Effector CD4-positive, alpha-beta T cell (primary cell): Measurements from ENCODE around the gene STYXL1.

Experiments used
- DNase-seq: peaks from one replicate; pipeline ENCODE4 v3.0.0-alpha.2; 2020

STYXL1 gene

DNA sequence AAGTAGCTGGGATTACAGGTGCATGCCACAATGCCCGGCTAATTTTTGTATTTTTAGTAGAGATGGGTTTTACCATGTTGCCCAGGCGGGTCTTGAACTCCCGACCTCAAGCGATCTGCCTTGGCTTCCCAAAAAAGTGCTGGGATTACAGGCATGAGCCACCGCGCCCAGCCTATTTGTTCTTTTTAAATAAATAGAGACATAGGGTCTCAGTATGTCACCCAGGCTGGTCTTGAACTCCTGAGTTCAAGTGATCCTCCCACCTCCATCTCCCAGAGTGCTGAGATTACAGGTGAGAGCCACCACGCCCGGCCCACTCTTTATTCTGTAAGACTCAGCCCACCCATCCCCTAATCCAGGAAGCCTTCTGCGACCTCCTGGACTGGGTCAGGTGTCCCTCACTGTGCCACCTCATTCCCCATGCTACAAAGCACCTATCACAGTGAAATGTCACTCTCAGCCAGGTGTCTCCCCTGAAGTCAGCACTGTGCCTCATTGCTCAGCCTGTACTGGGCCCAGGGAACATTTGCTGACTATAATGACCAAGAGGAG, 56.2 kb downstream of the STYXL1 start:
- DNase-seq = no peak

DNA sequence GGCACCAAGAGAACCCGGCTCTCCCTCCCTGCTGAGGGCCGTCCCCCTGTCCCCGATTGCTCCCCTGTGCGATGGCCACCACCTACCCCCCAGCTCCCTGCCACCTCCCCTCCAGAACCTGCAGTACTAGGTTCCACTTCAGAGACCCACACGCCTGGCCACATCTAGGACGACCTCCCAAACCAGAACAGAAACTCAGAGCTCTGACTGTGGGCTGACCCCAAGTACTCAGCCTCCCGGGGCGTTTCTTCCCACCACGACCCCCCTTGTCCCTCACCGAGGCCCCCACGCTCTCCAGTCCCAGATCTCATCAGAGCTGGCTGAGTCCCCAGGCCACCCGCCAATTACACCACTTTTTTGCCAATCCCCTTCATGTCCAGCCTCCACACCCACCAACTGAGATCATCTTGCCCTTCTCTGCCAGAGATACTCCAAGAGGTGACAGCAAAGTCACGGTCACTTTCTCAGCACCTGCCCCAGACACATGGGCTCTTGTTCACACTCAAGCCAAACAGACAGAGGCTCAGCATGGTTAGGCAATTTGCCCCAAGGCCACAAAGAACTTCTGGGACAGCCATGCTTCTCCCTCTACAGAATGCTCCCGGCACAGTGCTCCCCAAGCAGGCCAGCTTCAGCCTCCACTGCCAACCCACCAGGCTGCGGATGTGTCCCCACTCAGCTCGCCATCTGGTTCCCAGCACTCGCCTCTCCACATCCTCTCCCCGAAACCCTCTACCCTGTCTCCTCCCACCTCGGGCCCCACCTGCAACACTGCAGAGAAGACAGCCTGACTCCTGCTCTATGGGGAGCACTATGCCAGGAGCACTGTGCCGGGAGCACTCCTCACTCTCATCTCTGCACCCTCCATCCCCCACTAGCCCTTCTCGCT, 58.1 kb downstream of the STYXL1 start:
- no peak for DNase-seq

DNA sequence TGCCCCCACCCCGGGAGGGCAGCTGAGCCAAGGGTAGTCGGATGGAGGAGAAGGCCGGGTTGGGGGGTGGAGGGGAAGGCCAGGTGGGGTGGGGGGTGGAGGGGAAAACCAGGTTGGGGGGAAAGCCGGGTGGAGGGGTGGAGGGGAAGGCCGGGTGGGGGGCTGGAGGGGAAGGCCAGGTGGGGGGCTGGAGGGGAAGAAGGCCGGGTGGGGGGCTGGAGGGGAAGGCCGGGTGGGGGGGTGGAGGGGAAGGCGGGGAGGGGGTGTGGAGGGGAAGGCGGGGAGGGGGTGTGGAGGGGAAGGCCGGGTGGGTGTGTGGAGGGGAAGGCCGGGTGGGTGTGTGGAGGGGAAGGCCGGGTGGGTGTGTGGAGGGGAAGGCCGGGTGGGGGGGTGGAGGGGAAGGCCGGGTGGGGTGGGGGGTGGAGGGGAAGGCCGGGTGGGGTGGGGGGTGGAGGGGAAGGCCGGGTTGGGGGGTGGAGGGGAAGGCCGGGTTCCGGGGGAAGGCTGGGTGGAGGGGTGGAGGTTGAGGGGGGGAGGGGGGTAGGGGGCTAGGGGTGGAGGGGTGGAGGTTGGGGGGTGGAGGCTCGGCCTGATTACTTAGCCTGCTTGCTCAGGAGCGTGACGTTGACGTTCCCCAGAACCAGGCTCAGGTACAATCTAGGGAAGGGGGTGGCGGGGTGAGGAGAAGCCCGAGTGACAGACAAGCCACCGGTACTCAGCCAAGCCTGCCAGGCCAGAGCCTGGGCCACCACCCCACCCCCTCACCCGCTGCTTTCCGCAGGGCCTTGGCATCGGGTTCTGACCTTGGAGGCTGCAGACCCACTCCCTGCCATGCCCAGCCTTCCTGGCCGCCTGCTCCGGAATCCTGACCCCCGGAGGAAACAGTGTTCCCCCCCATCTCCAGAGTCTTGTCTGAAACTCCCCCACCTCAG, 59.0 kb downstream of the STYXL1 start:
- DNase-seq = no peak

GRCh38 chr7:75987805-75988567, 59.8 kb downstream of the STYXL1 start:
- no peak for DNase-seq

DNA sequence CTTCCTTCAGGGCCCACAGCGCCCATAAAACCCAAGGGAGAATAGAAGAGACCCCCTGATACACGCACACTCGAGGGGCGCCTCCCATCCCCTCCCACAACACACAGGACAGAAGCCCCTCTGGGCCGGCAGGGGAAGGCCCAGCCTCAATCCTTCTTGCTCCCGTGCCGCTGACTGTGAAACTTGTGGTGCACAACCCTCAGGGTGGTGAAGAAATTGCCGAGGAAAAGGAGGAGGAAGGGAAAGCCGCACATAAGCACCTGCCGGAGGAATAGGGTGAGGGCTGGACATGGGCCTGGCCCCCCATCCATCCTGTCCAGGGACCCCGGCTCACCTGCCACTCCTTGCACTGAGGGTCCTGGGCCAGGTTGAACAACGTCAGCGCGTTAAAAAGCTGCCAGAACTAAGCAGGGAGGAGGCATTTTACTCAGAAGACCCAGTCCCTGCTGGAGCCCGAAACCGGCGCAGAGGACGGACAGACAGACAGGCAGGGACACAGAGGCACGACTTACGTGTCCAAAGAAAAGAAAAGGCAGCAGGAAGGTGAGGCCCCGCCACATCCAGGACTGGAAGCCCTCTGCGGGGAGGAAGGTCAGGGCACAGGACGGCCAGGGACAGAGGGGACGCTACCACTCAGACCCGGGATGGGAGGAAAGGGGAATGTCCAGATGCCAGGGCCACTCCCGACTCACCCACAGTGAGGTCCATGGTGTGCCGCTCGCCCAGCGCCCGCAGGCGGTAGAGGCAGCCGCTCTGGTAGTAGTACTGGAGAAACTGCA, 60.6 kb downstream of the STYXL1 start:
- DNase-seq = no peak

- no peak for DNase-seq
Observed at GRCh38 chr7:75986147-75986781, 61.5 kb downstream of the STYXL1 start.

- DNase-seq = no peak
Observed at GRCh38 chr7:75985518-75986146, 62.2 kb downstream of the STYXL1 start.

DNA sequence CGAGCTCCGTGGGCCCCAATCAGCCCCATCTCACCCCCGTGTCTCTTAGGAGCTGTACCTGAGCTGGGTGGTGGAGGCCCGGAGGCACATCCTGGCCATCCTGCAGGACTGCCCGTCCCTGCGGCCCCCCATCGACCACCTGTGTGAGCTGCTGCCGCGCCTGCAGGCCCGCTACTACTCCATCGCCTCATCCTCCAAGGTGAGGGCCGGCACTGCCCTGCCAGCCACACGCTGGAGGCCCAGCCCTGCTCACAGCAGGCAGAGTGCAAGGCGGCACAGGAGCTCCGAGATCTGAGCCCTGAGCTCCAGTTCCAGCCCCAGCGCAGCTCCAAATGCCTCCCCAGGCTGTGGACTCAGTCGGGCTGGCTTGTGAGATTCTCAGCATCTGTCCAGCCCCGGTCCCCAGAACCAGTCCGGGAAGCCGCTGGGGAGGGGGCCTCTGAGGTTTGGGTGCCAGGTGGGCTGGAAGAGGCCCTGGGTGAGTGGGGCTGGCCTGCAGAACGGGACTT, 62.7 kb downstream of the STYXL1 start:
- DNase-seq = no peak

GRCh38 chr7:75984130-75985008, 63.4 kb downstream of the STYXL1 start:
- no peak for DNase-seq

- no peak for DNase-seq
Observed at GRCh38 chr7:75983471-75984129, 64.2 kb downstream of the STYXL1 start.

- no peak for DNase-seq
Observed at GRCh38 chr7:75982306-75983064, 65.3 kb downstream of the STYXL1 start.

- no peak for DNase-seq
Observed at GRCh38 chr7:75981453-75982305, 66.1 kb downstream of the STYXL1 start.

GRCh38 chr7:75981203-75981452, 66.7 kb downstream of the STYXL1 start:
- no peak for DNase-seq

- DNase-seq = no peak
Observed at GRCh38 chr7:75980430-75981202, 67.2 kb downstream of the STYXL1 start.

DNA sequence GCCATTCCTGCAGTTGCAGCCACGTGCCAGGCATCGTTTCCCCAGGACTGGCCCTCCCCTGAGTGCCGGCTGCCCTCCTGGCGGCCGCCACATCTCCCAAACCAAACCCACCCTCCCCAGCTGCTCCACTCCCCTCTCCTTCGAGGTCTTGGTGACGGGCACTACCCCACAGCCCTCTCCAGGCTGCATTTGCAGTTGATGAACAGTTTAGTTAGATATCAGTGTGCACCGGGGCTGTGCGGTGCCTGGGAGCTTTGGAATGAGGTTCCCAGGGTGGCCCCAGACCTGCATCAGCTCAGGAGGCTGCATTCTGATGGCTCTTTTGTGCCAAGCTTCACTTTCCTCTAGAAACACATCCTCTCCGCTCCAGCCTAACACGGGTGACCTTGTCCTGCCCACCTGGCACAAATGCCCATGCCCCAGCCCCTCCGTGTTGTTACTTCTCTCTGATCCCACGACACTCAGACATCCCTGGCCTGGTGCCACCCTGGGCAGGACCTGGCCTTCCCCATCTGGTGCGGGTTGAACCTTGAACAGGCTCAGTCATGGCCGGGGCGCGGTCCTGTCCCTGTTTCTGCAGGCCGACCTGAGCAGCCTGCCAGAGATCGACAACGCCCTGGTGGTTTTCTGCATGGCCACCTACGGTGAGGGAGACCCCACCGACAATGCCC, 67.9 kb downstream of the STYXL1 start:
- no peak for DNase-seq

DNA sequence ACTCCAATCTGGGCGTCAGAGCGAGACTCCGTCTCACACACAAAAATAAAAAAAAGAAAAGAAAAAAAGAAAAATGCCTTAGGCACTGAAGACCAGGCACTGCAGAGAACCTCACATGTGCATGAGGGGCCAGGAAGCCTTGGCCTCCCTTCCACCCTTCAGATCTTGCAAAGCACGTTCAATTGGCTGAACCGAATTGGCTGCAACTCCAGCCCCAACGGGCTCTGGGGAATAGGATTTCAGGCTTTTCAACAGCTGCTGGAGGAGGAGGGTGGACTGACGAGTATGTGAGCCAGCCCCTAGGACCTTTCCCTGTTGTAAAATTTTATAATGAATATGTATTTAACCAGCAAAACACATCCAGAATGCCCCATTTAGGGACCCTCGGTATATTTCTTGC, 70.1 kb downstream of the STYXL1 start:
- no peak for DNase-seq
